Nephron progenitor cell (in vitro differentiated cells): Measurements from ENCODE around the gene XK.
"Not testable (repeated sequence)": the region's sequence is repeated elsewhere in the genome, so short reads cannot be mapped to it uniquely, and the experiment has no call there.

Experiments
- DNase-seq: peaks from one replicate; pipeline ENCODE4 v3.0.0; 2021
- H3K27ac Mint-ChIP-seq: 2 replicates; pipeline ENCODE4 v1.8.0; 2021; ENCODE audit warnings: mild to moderate bottlenecking, moderate library complexity, mixed read lengths
- H3K27me3 Mint-ChIP-seq: 2 replicates; pipeline ENCODE4 v1.8.0; 2021; ENCODE audit warnings: mild to moderate bottlenecking, low read depth, mixed read lengths; ENCODE audit not compliant: poor library complexity
- H3K36me3 Mint-ChIP-seq: 2 replicates; pipeline ENCODE4 v1.8.0; 2021; ENCODE audit warnings: low read depth, mixed read lengths
- H3K4me1 Mint-ChIP-seq: 2 replicates; pipeline ENCODE4 v1.8.0; 2021; ENCODE audit warnings: mixed read lengths
- H3K4me3 Mint-ChIP-seq: 2 replicates; pipeline ENCODE4 v1.8.0; 2021; ENCODE audit warnings: mild to moderate bottlenecking, moderate library complexity, mixed read lengths
- H3K9me3 Mint-ChIP-seq: 2 replicates; pipeline ENCODE4 v1.8.0; 2021; ENCODE audit warnings: mild to moderate bottlenecking, moderate library complexity, mixed read lengths
- TF ChIP-seq, protein P1 (sequence below): fragments of 200-600 bp; sonication (generic); IDR thresholded peaks from 2 replicates; pipeline ENCODE4 v1.5.0; 2021; ENCODE audit warnings: antibody characterized with exemption

The XK gene

DNA sequence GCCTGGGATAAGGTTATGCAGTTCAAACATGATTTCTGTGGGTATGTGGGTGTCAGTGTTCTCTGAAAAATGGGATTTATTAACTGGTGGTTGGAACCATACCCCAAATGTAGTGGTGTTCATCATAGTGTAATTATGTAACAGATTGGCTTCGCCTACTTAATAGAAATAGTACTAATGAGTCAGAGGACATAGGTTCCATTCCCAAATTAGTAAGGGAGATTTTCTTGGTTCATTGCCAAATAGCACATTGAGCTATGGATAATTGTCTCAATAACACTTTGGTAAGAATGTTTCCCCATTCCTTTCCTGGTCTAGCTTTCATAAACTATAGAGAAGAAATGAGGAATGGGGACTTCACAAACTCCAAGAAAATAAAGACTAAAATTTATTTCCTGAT lies 73.8 kb downstream of the XK start:
- H3K4me1 Mint-ChIP-seq, result peaks cover 7% of the 10 kb centered on the region

DNA sequence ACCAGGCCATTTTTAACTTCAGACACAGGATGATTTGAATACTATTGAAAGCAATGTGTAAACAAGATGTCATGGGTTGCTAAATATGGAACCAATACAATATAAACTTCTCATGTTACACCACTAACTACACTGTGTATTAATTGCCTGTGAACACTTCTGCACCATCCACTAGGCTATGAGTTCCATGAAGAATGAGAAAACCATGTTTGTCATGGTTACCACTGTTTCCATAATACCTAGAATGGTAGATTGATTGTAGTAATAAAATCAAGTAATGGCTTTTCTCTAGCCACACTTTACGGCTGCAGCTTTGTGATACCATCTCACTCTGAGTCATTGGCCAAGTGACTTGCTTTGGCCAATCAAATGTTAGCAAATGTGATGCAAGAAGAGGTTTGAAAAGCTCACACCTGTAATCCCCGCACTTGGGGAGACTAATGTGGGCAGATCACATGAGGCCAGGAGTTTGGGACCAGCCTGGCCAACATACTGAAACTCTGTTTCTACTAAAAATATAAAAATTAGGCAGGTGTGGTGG lies 74.4 kb downstream of the XK start:
- TF ChIP-seq, protein P1, sequence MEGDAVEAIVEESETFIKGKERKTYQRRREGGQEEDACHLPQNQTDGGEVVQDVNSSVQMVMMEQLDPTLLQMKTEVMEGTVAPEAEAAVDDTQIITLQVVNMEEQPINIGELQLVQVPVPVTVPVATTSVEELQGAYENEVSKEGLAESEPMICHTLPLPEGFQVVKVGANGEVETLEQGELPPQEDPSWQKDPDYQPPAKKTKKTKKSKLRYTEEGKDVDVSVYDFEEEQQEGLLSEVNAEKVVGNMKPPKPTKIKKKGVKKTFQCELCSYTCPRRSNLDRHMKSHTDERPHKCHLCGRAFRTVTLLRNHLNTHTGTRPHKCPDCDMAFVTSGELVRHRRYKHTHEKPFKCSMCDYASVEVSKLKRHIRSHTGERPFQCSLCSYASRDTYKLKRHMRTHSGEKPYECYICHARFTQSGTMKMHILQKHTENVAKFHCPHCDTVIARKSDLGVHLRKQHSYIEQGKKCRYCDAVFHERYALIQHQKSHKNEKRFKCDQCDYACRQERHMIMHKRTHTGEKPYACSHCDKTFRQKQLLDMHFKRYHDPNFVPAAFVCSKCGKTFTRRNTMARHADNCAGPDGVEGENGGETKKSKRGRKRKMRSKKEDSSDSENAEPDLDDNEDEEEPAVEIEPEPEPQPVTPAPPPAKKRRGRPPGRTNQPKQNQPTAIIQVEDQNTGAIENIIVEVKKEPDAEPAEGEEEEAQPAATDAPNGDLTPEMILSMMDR, result no peak
- Mint-ChIP-seq H3K27me3 (no peaks in the 10 kb centered on the region), H3K4me3 (no peak overlapping the region), H3K9me3 (peaks cover 9% of the 10 kb centered on the region), H3K36me3 (no peaks in the 10 kb centered on the region), H3K27ac (no peak overlapping the region), H3K4me1 (peaks cover 7% of the 10 kb centered on the region)
- DNase-seq, result no peak

More for the DNA sequence above, 73.8 kb downstream of the XK start:
- TF ChIP-seq, protein P1, result no peak
- Mint-ChIP-seq H3K36me3 (no peaks in the 10 kb centered on the region), H3K27ac (no peak overlapping the region), H3K27me3 (no peaks in the 10 kb centered on the region), H3K9me3 (peaks cover 9% of the 10 kb centered on the region), H3K4me3 (no peak overlapping the region)
- DNase-seq, result no peak

DNA sequence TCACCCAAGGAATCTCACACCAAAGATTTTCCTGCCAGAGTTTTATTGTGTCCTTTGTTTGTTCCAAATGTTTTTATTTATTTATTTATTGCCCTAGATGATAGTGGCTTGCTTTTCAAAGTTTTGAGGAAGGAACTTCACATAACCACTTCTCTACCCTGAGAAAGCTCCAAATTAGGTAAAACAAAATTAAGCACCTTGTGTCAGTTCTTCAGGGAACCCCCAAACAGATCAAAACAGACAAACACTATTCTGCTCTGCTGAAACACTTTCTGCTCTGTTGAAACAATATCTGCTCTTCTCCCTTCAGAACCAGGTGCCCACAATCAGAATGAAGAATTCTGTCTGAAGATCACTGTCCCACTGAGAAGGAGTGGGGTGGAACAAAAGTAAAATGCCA lies 77.8 kb downstream of the XK start:
- H3K27ac Mint-ChIP-seq, result no peak overlapping the region
- TF ChIP-seq, protein P1, result no peak

DNA sequence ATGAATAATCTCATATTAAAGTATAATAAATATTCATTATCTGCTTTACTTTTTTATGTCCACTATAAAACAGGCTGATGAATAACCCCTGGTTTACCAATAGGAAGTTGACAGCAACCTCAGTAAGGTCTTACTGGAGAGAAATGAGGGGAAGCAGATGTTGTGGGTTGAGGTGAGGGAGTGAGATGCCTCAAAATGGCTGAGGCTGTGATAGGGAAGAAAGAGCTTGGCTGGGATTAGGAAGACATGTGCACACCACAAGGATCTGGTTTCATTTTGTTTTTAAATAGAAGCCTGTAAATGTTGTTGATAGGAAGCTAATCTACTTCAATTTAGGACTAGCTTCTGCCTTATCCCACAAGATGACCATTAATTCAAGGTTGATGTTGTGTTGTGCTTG lies 79.9 kb downstream of the XK start:
- Mint-ChIP-seq H3K4me3 (no peak overlapping the region), H3K27ac (no peak overlapping the region), H3K4me1 (peaks cover 7% of the 10 kb centered on the region), H3K9me3 (peaks cover 39% of the 10 kb centered on the region), H3K36me3 (peaks cover 4% of the 10 kb centered on the region), H3K27me3 (no peaks in the 10 kb centered on the region)
- DNase-seq, result no peak
- TF ChIP-seq, protein P1, result no peak

More for the DNA sequence above, 77.8 kb downstream of the XK start:
- H3K4me3 Mint-ChIP-seq, result no peak overlapping the region
- H3K4me1 Mint-ChIP-seq, result peaks cover 7% of the 10 kb centered on the region
- peaks cover 4% of the 10 kb centered on the region for H3K36me3 Mint-ChIP-seq
- no peak for DNase-seq
- H3K9me3 Mint-ChIP-seq, result peaks cover 23% of the 10 kb centered on the region
- H3K27me3 Mint-ChIP-seq, result no peaks in the 10 kb centered on the region

DNA sequence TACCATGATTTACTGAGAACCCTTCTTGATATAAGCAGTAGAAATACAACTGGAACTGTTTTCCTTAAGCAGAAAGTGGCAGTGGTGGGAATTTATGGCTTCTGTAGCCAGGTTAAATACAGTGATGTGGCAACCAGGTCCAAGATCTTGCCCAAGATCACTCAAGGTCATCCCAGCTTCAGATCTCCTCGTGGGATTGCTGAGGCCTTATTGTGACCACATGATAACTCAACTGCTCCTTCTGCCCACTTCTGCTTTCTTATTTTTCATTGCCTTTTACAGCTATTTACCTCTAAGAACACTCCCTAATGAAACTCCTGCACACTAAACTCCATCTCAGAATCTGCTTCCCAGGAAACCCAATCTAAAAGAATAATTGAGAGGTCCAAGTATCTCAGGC lies 81.8 kb downstream of the XK start:
- TF ChIP-seq, protein P1, result no peak
- H3K36me3 Mint-ChIP-seq, result peaks cover 4% of the 10 kb centered on the region

DNA sequence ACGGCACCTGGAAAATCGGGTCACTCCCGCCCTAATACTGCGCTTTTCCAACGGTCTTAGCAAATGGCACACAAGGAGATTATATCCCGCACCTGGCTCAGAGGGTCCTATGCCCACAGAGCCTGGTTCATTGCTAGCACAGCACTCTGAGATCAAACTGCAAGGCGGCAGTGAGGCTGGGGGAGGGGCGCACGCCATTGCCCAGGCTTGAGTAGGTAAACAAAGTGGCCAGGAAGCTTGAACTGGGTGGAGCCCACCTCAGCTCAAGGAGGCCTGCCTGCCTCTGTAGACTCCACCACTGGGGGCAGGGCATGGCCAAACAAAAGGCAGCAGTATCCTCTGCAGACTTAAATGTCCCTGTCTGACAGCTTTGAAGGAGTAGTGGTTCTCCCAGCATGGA lies 83.3 kb downstream of the XK start:
- H3K27me3 Mint-ChIP-seq, H3K4me1 Mint-ChIP-seq, H3K27ac Mint-ChIP-seq, DNase-seq, H3K4me3 Mint-ChIP-seq, H3K36me3 Mint-ChIP-seq: not testable (repeated sequence)
- H3K9me3 Mint-ChIP-seq, result peaks cover 36% of the 10 kb centered on the region

More for the DNA sequence above, 81.8 kb downstream of the XK start:
- no peak overlapping the region for H3K27ac Mint-ChIP-seq
- H3K27me3 Mint-ChIP-seq, result no peaks in the 10 kb centered on the region
- peaks cover 36% of the 10 kb centered on the region for H3K9me3 Mint-ChIP-seq
- H3K4me1 Mint-ChIP-seq, result peaks cover 7% of the 10 kb centered on the region
- no peak overlapping the region for H3K4me3 Mint-ChIP-seq
- DNase-seq, result no peak
